Heart right ventricle (tissue), 16 donors: ENCODE results near the gene NATD1. TPM values are rescaled to one million over a fixed set of nuclear protein-coding genes. Genes with fewer than 3 reads are reported as not detected.

ENCODE experiments used
- ATAC-seq, 8 donors: fragments of 200-7000 bp; cut with Tn5 transposase; one replicate each; pipeline ENCODE4 v1.9.1; 2020; ENCODE audit warnings: mild to moderate bottlenecking in 8 of 8, moderate library complexity in 8 of 8, moderate number of reproducible peaks in 1 of 8
- DNase-seq, 2 donors: peaks; one replicate each; pipeline ENCODE4 v3.0.0-alpha.2; 2020
- H3K27ac ChIP-seq, 10 donors: fragments of 200-600 bp; sonication (generic) in 2 of 10; one replicate each; pipeline versions ENCODE4 v1.5.0 to v1.8.0; 2020 to 2022; ENCODE audit warnings: mild to moderate bottlenecking in 3 of 10
- H3K27me3 ChIP-seq, 7 donors: fragments of 200-600 bp; one replicate each; pipeline ENCODE4 v1.8.0; 2021 to 2022; ENCODE audit warnings: mild to moderate bottlenecking in 2 of 7
- H3K36me3 ChIP-seq, 9 donors: fragments of 200-600 bp; sonication (generic) in 1 of 9; one replicate each; pipeline versions ENCODE4 v1.5.0 to v1.8.0; 2020 to 2022; ENCODE audit warnings: mild to moderate bottlenecking in 2 of 9
- H3K4me1 ChIP-seq, 9 donors: fragments of 200-600 bp; sonication (generic) in 1 of 9; one replicate each; pipeline versions ENCODE4 v1.5.0 to v1.8.0; 2020 to 2022; ENCODE audit warnings: mild to moderate bottlenecking in 4 of 9
- H3K4me3 ChIP-seq, 10 donors: fragments of 200-600 bp; sonication (generic) in 2 of 10; one replicate each; pipeline versions ENCODE4 v1.5.0 to v1.8.0; 2020 to 2022; ENCODE audit warnings: mild to moderate bottlenecking in 7 of 10, moderate library complexity in 2 of 10
- H3K9me3 ChIP-seq, 11 donors: fragments of 200-600 bp in 10 of 11; sonication (generic) in 2 of 11; one replicate each; pipeline versions ENCODE4 v1.5.0 to v1.8.0; 2013 to 2022; ENCODE audit warnings: mild to moderate bottlenecking in 2 of 11, control low read depth in 1 of 11, moderate library complexity in 1 of 11
- WGBS, 2 donors: extraction: QIAGEN DNeasy Blood & Tissue Kit; methylation state at CpG; one replicate each; pipeline ENCODE4 v1.1.7; 2013; ENCODE audit warnings: inconsistent platforms in 1 of 2; 5-methylcytosine and 5-hydroxymethylcytosine counted together
- intact Hi-C, 10 donors: fragments of 100-400 bp; cut with DNase I; formaldehyde crosslinking; loops; one replicate each; pipeline versions ENCODE4 v1.11.1 to v1.14.2; 2022
- polyA plus RNA-seq, 2 donors: library from polyadenylated mRNA; stranded (reverse); fragments of 200-250 nt; gene quantifications; one replicate each; pipeline ENCODE4 v1.2.3, GENCODE V29; 2013
- total RNA-seq, 10 donors: library from RNA; stranded (reverse); fragmentation: NEBNext Ultra II Directional in 3 of 10; extraction: Animal tissue kit (Norgen Biotek cat#: 25700) in 3 of 10; gene quantifications; one replicate each; pipeline versions ENCODE4 v1.2.1 to v1.2.4, GENCODE V29; 2021 to 2023
- TF ChIP-seq, protein P1 (sequence below), 9 donors: fragments of 200-600 bp; sonication (generic) in 2 of 9; IDR thresholded peaks; one replicate each; pipeline versions ENCODE4 v1.5.0 to v1.8.0; 2021 to 2022; ENCODE audit warnings: antibody characterized with exemption in 9 of 9, mild to moderate bottlenecking in 5 of 9, moderate library complexity in 1 of 9
- donor health status: Arrhythmogenic right ventricular cardiomyopathy.
- donor health status: ischemic (EF 13 %, LVEDD 7.1; RV severe dilation, severe dysfunction).
- donor health status: healthy with polysubstance abuse.
- donor health status: DM: no; HTN: yes; CAD: no.
- donor health status: DM: no; HTN: no; CAD: no.
- donor health status: ischemic (EF 25% LVEDD 6.9; RV normal size, moderate dysfunction).
- donor health status: ischemic (EF 25% LVEDD 5.7; RV mildly dilated, moderate dysfunction).
- donor health status: healthy.
- donor health status: DM: yes; HTN: yes; CAD: no.
- donor health status: Ischemic cardiomyopathy.
- donor health status: ischemic (EF 35%, LVEDD 5.7; RV mildly dilated, moderate dysfunction).
- donor health status: nonischemic (EF 11% LVEDD 7.7; RV severe dilation, severe dysfunction).
- donor health status: DM: yes; HTN: yes; CAD: no.
- donor health status: PGD.
- donor health status: ischemic (EF 29% LVEDD 5.4; RV normal size, mild dysfunction).
- donor health status: nonischemic (EF 23%, LVEDD 6.1; RV moderate dilation, normal function).

NATD1 gene
- total and polyA plus RNA-seq, 12 donors = 3.1 to 23.1 (median 18.1) TPM

DNA sequence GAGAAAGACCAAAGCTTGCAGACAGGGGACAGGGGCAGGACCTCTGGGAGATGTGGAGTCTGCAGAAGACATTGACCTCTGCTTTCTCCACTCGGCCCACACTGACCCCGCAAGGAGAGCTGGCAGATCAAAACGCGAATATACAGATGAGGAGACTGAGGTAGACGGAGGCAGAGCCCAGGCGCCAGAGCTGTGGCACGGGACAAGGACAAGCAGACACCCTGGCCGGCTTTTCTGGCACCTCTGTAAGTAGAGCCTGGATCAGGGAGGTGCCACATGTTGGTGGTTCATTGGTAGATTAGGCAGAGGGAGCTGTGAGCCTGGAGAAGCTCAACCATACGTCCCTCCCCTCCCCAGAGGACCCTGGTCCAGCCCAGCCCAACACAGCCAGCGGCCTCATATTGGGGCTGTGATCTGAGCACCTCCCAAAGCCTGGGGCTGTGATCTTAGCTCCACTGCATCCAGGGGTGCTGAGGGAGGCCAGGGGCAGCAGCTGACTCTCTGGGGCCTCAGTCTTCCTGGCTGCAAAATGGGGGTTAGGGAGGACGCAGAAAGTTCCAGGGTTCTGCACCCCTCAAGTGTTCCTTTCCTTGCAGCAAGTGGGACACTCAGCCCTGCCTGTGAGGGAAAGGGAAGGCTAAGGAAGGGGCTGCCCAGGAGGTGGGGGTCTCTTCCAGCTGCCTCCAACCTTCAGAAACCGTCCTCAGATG, 4.0 kb downstream of the NATD1 start:
- Histone ChIP-seq H3K4me1 (peaks cover 5 to 85% (median 41%) of the 10 kb centered on the region in 9 donors), H3K27me3 (no peaks in the 10 kb centered on the region), H3K9me3 (no peaks in the 10 kb centered on the region), H3K4me3 (no peak overlapping the region), H3K36me3 (no peaks in the 10 kb centered on the region), H3K27ac (peak overlapping the region in 5 of 10 donors; percentile 49 to 67 (median 52))
- DNase-seq = no peak
- intact Hi-C loops = loop anchor here in 1 of 10 donors (5.0 kb wide), 1 partner anchor 37 kb away; the partner anchor contains the start of gene TMEM11
- WGBS, 2 donors = 70 to 82% methylated on average over 12 of the region's 12 CpGs
- peak in 1 of 8 donors; percentile 12 for ATAC-seq
- TF ChIP-seq, protein P1, sequence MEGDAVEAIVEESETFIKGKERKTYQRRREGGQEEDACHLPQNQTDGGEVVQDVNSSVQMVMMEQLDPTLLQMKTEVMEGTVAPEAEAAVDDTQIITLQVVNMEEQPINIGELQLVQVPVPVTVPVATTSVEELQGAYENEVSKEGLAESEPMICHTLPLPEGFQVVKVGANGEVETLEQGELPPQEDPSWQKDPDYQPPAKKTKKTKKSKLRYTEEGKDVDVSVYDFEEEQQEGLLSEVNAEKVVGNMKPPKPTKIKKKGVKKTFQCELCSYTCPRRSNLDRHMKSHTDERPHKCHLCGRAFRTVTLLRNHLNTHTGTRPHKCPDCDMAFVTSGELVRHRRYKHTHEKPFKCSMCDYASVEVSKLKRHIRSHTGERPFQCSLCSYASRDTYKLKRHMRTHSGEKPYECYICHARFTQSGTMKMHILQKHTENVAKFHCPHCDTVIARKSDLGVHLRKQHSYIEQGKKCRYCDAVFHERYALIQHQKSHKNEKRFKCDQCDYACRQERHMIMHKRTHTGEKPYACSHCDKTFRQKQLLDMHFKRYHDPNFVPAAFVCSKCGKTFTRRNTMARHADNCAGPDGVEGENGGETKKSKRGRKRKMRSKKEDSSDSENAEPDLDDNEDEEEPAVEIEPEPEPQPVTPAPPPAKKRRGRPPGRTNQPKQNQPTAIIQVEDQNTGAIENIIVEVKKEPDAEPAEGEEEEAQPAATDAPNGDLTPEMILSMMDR (IDR thresholded peaks at IDR 0.05) = no peak

DNA sequence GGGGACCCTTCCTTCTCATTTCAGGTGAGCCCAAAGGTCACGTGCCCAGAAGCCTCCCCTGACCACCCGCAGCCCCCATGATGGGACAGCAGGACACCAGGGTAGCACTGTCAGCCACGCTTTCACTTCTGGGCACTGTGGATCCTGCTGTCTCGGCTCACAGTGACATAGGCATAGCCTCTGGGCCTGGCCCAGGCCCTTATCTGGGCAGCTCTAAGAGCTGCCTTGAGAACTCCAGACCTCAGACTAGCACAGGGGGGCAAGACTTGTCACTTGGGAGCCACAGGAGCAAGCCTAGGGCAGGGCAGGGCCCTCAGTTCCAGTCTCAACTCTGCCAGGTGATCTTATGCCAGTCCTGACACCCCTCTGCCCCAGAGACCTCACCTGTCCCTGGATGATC, 4.7 kb downstream of the NATD1 start:
- peaks cover 5 to 83% (median 41%) of the 10 kb centered on the region in 9 donors for H3K4me1 ChIP-seq
- 52 to 69% methylated on average over 4 of the region's 4 CpGs for WGBS, 2 donors
- H3K27me3 ChIP-seq = no peaks in the 10 kb centered on the region
- no peak overlapping the region for H3K4me3 ChIP-seq
- TF ChIP-seq, protein P1 (IDR thresholded peaks at IDR 0.05) = no peak
- ATAC-seq (peak in 7 of 8 donors; percentile 10 to 61 (median 46)), DNase-seq (no peak)
- H3K27ac ChIP-seq = peak overlapping the region in 6 of 10 donors; percentile 27 to 67 (median 51)
- intact Hi-C loops = loop anchor here in 1 of 10 donors (5.0 kb wide), 1 partner anchor 36 kb away; the partner anchor contains the start of gene TMEM11
- no peaks in the 10 kb centered on the region for H3K36me3 ChIP-seq
- H3K9me3 ChIP-seq = no peaks in the 10 kb centered on the region

DNA sequence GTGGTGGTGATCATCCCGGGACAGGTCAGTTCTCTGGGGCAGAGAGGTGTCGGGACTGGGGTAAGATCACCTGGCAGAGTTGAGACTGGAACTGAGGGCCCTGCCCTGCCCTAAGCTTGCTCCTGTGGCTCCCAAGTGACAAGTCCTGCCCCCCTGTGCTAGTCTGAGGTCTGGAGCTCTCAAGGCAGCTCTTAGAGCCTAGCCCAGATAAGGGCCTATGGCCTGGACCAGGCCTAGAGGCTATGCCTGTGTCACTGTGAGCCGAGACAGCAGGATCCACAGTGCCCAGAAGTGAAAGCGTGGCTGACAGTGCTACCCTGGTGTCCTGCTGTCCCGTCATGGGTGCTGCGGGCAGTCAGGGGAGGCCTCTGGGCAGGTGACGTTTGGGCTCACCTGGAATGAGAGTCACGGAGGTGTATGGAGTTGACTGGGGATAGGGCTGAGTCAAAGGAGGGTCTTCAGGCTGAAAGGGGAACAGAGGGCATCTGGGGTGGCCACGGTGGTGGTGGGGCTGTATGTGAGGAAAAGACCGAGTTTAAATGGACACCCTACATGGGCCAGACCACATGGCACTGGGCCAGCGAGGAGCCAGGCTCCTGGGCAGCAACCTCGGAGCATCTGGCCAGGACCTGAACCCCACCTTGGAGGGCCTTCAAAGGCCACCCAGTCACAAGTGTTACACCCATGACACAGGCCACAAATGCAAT, 5.5 kb downstream of the NATD1 start:
- H3K4me1 ChIP-seq = peaks cover 7 to 90% (median 44%) of the 10 kb centered on the region in 9 donors
- H3K9me3 ChIP-seq = no peaks in the 10 kb centered on the region
- peaks cover 0 to 7% (median 0%) of the 10 kb centered on the region in 9 donors for H3K36me3 ChIP-seq
- TF ChIP-seq, protein P1 (IDR thresholded peaks at IDR 0.05) = no peak
- H3K27me3 ChIP-seq = no peaks in the 10 kb centered on the region
- DNase-seq (no peak), ATAC-seq (no peak)
- H3K27ac ChIP-seq = peak overlapping the region in 5 of 10 donors; percentile 27 to 67 (median 50)
- no peak overlapping the region for H3K4me3 ChIP-seq
- WGBS, 2 donors = 83 to 94% methylated on average over 12 of the region's 12 CpGs
- intact Hi-C loops = loop anchor here in 1 of 10 donors (5.0 kb wide), 1 partner anchor 35 kb away; the partner anchor contains the start of gene TMEM11

DNA sequence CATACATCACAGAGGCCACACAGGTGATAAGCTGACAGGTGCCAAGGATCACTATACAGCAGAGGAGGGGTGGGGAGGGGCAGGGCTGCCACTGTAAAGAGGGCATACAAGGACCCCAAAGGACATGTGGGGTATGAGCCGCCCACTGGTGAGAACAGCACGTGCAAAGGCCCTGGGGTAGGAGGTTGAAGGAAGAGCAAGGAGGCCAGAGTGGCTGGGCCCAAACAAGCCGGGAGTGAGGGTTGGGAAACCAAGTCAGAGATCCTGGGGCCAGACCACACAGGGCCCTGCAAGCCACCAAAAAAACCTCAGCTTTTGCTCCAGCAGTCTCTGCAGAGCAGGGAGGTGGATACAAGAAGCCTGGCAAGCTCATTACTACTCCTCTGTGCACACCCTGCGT, 6.5 kb downstream of the NATD1 start:
- intact Hi-C loops = loop anchor here in 1 of 10 donors (5.0 kb wide), 1 partner anchor 34 kb away; the partner anchor contains the start of gene TMEM11
- WGBS, 2 donors = 97 to 98% methylated on average over 4 of the region's 4 CpGs

More for the DNA sequence above, 6.5 kb downstream of the NATD1 start:
- Histone ChIP-seq H3K4me3 (no peak overlapping the region), H3K36me3 (peaks cover 0 to 17% (median 0%) of the 10 kb centered on the region in 9 donors), H3K9me3 (no peaks in the 10 kb centered on the region), H3K4me1 (peaks cover 9 to 90% (median 45%) of the 10 kb centered on the region in 9 donors), H3K27me3 (no peaks in the 10 kb centered on the region), H3K27ac (peak overlapping the region in 2 of 10 donors; percentile 19 to 70)
- ATAC-seq = no peak
- DNase-seq = no peak
- TF ChIP-seq, protein P1 (IDR thresholded peaks at IDR 0.05) = no peak
